ENCODE results near the gene ADGRB3. TPM values are rescaled to one million over a fixed set of nuclear protein-coding genes. Genes with fewer than 3 reads are reported as not detected.

Gene ADGRB3
- total RNA-seq, 2 donors from 2014 or later: not detected

DNA sequence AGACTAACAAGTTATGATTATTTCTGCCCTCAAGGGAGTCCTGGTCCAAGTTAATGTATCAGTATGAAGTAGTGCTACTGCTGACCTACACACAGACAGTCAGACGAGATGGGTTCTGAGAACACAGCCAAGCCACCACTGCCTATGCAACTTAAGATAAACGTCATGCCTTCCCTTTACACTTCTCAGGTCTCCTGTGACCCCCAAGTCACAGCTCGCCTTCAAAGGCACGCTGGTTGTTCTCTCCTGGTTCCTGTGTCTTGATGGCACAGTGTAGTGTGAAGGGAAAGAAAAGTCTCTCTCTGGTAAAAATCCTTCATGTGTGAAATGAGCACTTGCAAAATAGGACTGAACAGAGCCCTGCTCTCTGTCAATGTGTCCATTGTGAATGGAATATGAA, 377.8 kb downstream of the ADGRB3 start:
- no peaks in the 10 kb centered on the region for H3K4me1 Mint-ChIP-seq (ENCODE audit: low read depth in 2 of 2)
- DNase-seq (ENCODE audit: low spot score): no peak
- no peak for ATAC-seq
- no peak overlapping the region for H3K27ac Mint-ChIP-seq
- H3K4me3 Mint-ChIP-seq: no peak overlapping the region
- H3K27me3 Mint-ChIP-seq: no peaks in the 10 kb centered on the region
- H3K9me3 Mint-ChIP-seq: peaks cover 15% of the 10 kb centered on the region
- no peaks in the 10 kb centered on the region for H3K36me3 Mint-ChIP-seq

DNA sequence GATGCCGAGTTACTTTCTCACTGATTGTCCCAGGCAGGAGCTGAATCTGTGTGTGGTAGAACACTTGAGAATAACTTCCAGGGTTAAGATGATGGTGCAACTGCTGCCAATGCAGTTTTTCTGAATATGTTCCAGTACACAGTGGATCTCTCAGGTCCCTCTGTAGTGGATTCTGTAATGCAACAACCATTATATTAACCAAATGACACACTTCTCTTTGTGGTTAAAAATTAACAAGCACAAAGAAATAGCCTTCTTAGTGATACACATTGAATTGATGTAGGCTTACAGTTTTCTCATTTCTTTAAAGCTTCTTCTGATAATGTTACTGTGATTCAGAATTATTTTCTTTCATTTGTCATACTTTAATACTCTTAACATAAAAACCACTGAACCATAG, 383.8 kb downstream of the ADGRB3 start:
- ATAC-seq: no peak
- H3K4me3 Mint-ChIP-seq: no peak overlapping the region

DNA sequence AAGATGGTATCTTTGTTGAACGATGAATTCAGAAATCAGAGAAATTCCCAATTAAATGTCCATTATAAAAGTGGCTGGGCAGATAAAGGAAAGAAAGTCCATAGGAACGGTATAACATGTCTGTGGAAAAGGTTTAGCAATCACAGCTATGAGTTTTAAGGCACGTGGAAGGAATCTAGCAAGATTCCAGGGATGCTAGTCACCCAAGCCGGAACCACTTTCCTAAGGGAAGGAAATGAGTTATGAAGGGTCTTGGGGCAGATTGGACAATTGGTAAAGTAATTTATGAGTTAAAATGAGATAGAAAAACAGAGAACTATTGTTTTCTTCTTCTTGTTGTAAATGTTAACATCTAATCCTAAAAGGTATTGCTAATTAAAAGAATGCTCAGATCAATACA, 384.8 kb downstream of the ADGRB3 start:
- ATAC-seq (no peak), DNase-seq (ENCODE audit: low spot score) (no peak)
- no peak overlapping the region for H3K27ac Mint-ChIP-seq
- H3K36me3 Mint-ChIP-seq: peaks cover 5% of the 10 kb centered on the region
- H3K9me3 Mint-ChIP-seq: peaks cover 11% of the 10 kb centered on the region
- H3K27me3 Mint-ChIP-seq: no peaks in the 10 kb centered on the region
- H3K4me3 Mint-ChIP-seq: no peak overlapping the region
- no peaks in the 10 kb centered on the region for H3K4me1 Mint-ChIP-seq (ENCODE audit: low read depth in 2 of 2)

More for the DNA sequence above, 383.8 kb downstream of the ADGRB3 start:
- peaks cover 5% of the 10 kb centered on the region for H3K36me3 Mint-ChIP-seq
- H3K27ac Mint-ChIP-seq: no peak overlapping the region
- no peaks in the 10 kb centered on the region for H3K4me1 Mint-ChIP-seq (ENCODE audit: low read depth in 2 of 2)
- H3K9me3 Mint-ChIP-seq: peaks cover 11% of the 10 kb centered on the region
- DNase-seq (ENCODE audit: low spot score): no peak
- H3K27me3 Mint-ChIP-seq: no peaks in the 10 kb centered on the region

DNA sequence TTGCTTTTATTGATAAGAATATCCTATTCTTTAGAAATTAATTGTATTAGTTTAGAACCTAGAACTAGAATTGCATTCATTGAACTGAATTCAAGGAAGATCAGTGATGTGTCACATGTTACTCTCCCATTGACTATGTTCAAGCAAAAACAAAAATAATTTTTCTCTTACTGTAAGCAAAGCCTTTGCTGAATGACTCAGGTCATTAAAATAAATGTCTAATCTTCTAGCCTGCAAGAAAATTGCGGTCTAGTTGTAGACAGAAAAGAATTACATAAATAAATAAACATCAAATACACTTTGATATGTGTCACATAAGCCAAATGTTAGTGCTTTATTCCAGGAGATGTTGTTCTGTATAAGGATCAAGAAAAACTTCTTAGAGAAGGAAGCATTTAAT, 387.9 kb downstream of the ADGRB3 start:
- H3K27me3 Mint-ChIP-seq: no peaks in the 10 kb centered on the region
- DNase-seq (ENCODE audit: low spot score) (no peak), ATAC-seq (no peak)
- peaks cover 16% of the 10 kb centered on the region for H3K9me3 Mint-ChIP-seq
- H3K4me3 Mint-ChIP-seq: no peak overlapping the region
- H3K27ac Mint-ChIP-seq: no peak overlapping the region
- H3K4me1 Mint-ChIP-seq (ENCODE audit: low read depth in 2 of 2): no peaks in the 10 kb centered on the region
- peaks cover 5% of the 10 kb centered on the region for H3K36me3 Mint-ChIP-seq

DNA sequence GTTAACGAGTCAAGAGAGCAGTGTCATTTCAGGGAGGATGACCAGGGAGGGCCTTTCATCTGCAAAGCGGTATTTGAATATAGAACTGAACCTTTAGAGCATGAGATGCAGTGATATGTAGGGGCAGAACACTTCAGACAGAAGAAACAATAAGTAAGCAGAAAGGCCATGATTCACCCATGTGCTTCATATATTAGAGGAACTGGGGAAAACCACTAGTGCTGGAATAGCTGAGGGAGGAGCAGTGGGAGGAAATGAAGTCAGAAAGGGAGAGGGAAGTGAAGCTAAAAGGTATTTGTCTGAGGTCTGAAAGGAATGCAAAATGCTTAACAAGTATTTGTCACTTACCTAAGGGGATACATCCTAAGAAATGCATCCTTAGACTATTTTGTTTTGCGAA, 391.2 kb downstream of the ADGRB3 start:
- Mint-ChIP-seq H3K9me3 (peaks cover 13% of the 10 kb centered on the region), H3K27me3 (no peaks in the 10 kb centered on the region), H3K27ac (no peak overlapping the region), H3K4me1 (ENCODE audit: low read depth in 2 of 2) (no peaks in the 10 kb centered on the region), H3K36me3 (peaks cover 5% of the 10 kb centered on the region), H3K4me3 (no peak overlapping the region)
- ATAC-seq (no peak), DNase-seq (ENCODE audit: low spot score) (no peak)

DNA sequence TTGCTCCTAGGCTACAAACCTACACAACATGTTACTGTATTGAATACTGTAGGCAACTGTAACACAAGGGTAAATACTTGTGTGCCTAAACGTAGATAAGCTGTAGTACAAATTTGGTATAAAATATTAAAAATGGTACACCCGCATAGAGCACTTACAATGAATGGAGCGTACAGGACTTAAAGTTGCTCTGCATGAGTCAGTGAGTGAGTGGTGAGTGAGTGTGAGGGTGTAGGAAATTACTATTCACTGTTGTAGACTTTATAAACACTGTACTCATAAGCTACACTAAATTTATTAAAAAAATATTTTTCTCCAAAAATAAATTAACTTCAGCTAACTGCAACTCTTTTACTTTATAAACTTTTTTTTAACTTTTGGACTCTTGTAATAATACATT, 391.6 kb downstream of the ADGRB3 start:
- H3K36me3 Mint-ChIP-seq: peaks cover 8% of the 10 kb centered on the region
- no peak for DNase-seq (ENCODE audit: low spot score)
- no peaks in the 10 kb centered on the region for H3K27me3 Mint-ChIP-seq
- no peak for ATAC-seq
- no peaks in the 10 kb centered on the region for H3K4me1 Mint-ChIP-seq (ENCODE audit: low read depth in 2 of 2)
- H3K4me3 Mint-ChIP-seq: no peak overlapping the region
- no peak overlapping the region for H3K27ac Mint-ChIP-seq
- H3K9me3 Mint-ChIP-seq: peaks cover 13% of the 10 kb centered on the region

DNA sequence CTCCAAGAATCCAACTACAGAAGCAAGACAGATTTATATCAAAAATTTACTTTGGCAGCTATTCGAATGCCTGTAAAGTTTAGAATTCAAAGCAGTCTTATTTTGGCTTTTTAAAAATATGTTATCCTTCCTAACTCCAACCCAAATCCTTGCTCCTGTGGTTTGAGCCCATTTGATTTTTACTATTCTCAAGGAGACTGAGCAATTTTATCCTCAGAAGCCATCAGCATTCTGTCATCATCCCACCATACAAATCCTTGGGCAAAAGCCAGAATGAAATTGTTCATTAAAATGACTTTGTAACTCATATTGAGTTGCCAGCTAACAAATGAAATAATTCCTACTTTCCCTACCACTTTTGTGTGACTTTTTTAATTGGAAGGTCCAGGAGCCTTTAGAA, 392.8 kb downstream of the ADGRB3 start:
- peaks cover 10% of the 10 kb centered on the region for H3K9me3 Mint-ChIP-seq
- peaks cover 9% of the 10 kb centered on the region for H3K36me3 Mint-ChIP-seq
- no peak for ATAC-seq
- DNase-seq (ENCODE audit: low spot score): no peak
- no peak overlapping the region for H3K4me3 Mint-ChIP-seq
- H3K27ac Mint-ChIP-seq: no peak overlapping the region
- H3K4me1 Mint-ChIP-seq (ENCODE audit: low read depth in 2 of 2): no peaks in the 10 kb centered on the region
- no peaks in the 10 kb centered on the region for H3K27me3 Mint-ChIP-seq

DNA sequence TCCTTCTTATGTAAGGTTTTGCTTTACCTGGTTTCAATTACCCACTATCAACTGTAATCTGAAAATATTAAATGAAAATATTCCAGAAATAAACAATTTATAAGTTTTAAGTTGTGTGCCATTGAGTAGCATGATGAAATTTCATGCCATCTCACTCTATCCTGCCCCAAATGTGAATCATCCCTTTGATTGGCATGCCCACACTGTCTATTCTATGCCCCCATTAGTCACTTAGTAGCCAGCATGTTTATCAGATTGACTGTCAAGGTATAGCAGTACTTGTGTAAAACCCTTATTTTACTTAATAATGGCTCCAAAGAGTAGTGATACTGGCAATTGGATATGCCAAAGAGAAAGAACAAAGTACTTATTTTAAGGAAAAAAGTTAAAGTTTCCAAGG, 403.8 kb downstream of the ADGRB3 start:
- Mint-ChIP-seq H3K27me3 (no peaks in the 10 kb centered on the region), H3K4me3 (no peak overlapping the region), H3K4me1 (ENCODE audit: low read depth in 2 of 2) (no peaks in the 10 kb centered on the region), H3K27ac (no peak overlapping the region), H3K36me3 (no peaks in the 10 kb centered on the region), H3K9me3 (peaks cover 22% of the 10 kb centered on the region)
- ATAC-seq (no peak), DNase-seq (ENCODE audit: low spot score) (no peak)

DNA sequence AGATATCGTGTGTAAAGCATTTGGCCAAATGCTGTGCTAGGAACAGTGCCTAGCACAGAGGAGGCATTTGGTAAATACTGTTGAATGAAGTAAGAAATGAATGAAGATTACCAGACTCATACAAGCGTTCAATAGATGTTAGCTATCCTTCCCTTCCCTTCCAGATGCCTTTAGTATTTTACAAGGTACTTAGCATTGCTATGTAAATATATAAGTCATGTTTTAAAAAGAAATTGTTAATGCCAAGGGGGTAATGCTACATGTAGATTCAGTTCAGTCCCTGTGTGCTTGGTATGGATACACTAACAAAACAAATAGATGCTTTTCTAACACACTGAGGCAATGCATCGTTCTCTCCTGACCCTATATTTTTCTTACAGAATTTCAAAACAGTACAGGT, 407.2 kb downstream of the ADGRB3 start:
- ATAC-seq: no peak
- no peak for DNase-seq (ENCODE audit: low spot score)
- Mint-ChIP-seq H3K4me1 (ENCODE audit: low read depth in 2 of 2) (no peaks in the 10 kb centered on the region), H3K27ac (no peak overlapping the region), H3K36me3 (no peaks in the 10 kb centered on the region), H3K9me3 (peaks cover 18% of the 10 kb centered on the region), H3K27me3 (no peaks in the 10 kb centered on the region), H3K4me3 (no peak overlapping the region)

DNA sequence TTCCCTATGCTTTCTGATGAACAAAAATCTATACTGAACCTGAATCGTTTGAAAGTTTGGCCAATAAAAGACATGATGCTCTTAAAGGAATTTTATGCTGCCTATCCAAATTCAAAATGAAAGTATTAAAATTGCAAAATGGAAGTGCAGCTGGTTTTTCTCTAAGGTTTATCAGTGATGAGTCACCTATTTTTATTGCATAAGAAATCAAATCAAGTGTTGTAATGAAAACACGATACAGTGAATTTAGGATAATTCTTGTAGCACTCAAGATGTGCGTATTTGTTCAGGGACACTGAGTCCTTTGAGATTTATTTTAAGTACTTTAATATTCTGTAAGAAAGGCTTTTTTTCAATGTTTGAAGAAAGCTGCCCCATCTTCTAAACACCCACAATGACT, 409.5 kb downstream of the ADGRB3 start:
- Mint-ChIP-seq H3K4me1 (ENCODE audit: low read depth in 2 of 2) (no peaks in the 10 kb centered on the region), H3K27me3 (no peaks in the 10 kb centered on the region), H3K9me3 (peaks cover 10% of the 10 kb centered on the region), H3K27ac (no peak overlapping the region), H3K36me3 (no peaks in the 10 kb centered on the region), H3K4me3 (no peak overlapping the region)
- ATAC-seq (no peak), DNase-seq (ENCODE audit: low spot score) (no peak)

DNA sequence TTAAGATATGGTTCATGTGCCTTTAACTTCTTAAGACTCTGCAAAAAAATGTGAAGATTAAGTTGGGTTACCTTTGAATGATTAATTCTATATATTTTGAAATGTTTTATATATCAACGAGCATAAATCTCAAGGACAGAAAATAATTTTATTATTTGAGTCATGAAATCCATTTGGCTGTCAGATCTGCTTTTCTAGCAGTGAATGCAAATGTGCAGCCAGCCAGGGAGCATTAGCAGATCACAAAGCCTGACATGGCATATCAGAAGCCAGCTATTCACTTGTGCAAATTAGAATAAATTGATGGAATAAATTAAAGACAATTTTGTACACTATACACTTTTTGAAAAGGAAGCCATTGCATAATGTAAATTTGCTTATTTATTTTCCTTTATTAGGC, 424.3 kb downstream of the ADGRB3 start:
- no peaks in the 10 kb centered on the region for H3K4me1 Mint-ChIP-seq (ENCODE audit: low read depth in 2 of 2)
- no peak overlapping the region for H3K27ac Mint-ChIP-seq
- no peaks in the 10 kb centered on the region for H3K27me3 Mint-ChIP-seq
- no peaks in the 10 kb centered on the region for H3K36me3 Mint-ChIP-seq
- DNase-seq (ENCODE audit: low spot score) (no peak), ATAC-seq (no peak)
- H3K9me3 Mint-ChIP-seq: peaks cover 6% of the 10 kb centered on the region
- no peak overlapping the region for H3K4me3 Mint-ChIP-seq

DNA sequence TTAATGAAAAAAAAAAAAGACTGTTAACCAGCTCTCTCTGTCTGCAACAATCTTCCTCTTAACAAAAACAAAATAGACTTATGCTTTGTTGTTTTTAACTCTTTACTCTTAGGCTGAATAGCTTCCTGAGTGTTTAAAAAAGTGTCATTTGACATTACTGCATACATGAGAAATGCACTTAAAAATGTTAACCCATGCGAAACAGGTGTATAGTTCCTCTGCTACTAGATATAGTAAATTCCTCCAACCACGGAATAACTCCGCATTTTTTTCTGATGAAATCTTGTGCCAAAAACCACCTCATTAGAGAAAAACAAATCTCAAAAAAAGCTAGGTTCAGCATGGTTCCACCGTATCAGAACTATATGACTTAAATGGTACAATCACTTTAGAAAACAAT, 426.0 kb downstream of the ADGRB3 start:
- no peaks in the 10 kb centered on the region for H3K27me3 Mint-ChIP-seq
- no peak overlapping the region for H3K4me3 Mint-ChIP-seq
- DNase-seq (ENCODE audit: low spot score) (no peak), ATAC-seq (no peak)
- no peak overlapping the region for H3K27ac Mint-ChIP-seq
- peaks cover 6% of the 10 kb centered on the region for H3K9me3 Mint-ChIP-seq
- H3K4me1 Mint-ChIP-seq (ENCODE audit: low read depth in 2 of 2): no peaks in the 10 kb centered on the region
- H3K36me3 Mint-ChIP-seq: no peaks in the 10 kb centered on the region

DNA sequence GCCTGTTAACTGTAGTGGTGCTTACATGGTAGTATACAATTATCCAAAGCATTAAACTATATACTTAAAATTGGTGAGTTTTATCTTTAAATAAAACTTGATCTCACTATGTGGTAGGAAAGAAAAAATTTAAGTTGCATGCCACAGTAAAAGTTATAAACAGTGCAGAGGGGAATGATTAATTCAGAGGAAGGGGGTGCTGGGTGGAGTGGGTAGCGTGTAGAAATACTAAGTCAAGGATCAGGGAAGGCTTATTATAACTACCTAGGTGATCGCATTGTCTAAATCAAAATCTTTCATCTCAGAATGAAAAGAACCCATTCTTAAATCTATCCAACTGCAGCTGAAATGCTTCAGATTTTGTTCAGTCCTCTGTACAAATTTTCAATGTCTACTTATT, 428.3 kb downstream of the ADGRB3 start:
- Mint-ChIP-seq H3K27ac (no peak overlapping the region), H3K4me3 (no peak overlapping the region), H3K36me3 (no peaks in the 10 kb centered on the region), H3K9me3 (peaks cover 5% of the 10 kb centered on the region), H3K4me1 (ENCODE audit: low read depth in 2 of 2) (no peaks in the 10 kb centered on the region), H3K27me3 (no peaks in the 10 kb centered on the region)
- ATAC-seq (no peak), DNase-seq (ENCODE audit: low spot score) (no peak)

DNA sequence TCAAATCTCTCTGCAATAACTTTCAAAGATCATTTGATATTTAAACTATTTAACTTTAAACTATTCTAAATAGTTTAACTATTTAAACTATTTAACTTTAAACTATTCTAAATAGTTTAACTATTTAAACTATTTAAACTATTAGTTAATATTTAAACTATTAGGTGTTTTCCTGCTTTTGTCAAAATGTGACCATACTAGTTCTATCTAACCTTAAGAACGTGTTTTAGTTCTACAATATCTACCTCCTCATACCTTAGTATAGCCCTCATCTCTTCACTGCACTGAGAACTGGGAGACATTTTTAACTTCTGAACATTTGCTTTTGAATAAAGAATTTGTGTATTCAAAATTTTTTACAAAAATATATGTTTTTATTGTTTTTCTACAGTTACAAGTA, 429.1 kb downstream of the ADGRB3 start:
- H3K9me3 Mint-ChIP-seq: no peaks in the 10 kb centered on the region
- ATAC-seq (no peak), DNase-seq (ENCODE audit: low spot score) (no peak)
- H3K4me3 Mint-ChIP-seq: no peak overlapping the region
- no peak overlapping the region for H3K27ac Mint-ChIP-seq
- no peaks in the 10 kb centered on the region for H3K27me3 Mint-ChIP-seq
- no peaks in the 10 kb centered on the region for H3K36me3 Mint-ChIP-seq
- no peaks in the 10 kb centered on the region for H3K4me1 Mint-ChIP-seq (ENCODE audit: low read depth in 2 of 2)

DNA sequence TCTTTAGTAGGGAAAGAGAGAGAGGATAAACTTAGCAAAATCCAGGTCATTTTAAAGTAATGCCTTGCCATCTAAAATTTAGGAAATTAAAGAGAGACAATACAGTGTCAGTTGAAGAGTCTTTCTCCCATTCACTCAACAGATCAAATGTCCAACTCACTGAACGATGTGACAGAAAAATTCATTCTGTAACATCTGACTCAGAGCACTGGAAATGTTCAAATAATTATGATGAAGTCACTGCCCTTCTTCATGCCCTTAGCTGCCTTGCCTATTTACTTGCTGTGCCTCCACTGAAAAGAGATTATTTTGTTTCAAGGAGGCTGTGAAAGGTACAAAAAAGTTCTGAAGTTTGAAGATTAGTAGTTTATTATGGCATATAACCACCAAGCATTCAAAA, 434.8 kb downstream of the ADGRB3 start:
- DNase-seq (ENCODE audit: low spot score) (no peak), ATAC-seq (no peak)
- Mint-ChIP-seq H3K4me1 (ENCODE audit: low read depth in 2 of 2) (no peaks in the 10 kb centered on the region), H3K36me3 (no peaks in the 10 kb centered on the region), H3K9me3 (peaks cover 6% of the 10 kb centered on the region), H3K27me3 (no peaks in the 10 kb centered on the region), H3K4me3 (no peak overlapping the region), H3K27ac (no peak overlapping the region)

All from natural killer cell treated with Interleukin-12 subunit alpha and Interleukin-12 subunit beta and Interleukin-15 and Interleukin-18, amount 100 ng/mL, for 72 hours (primary cell).